NCI-H774 (cell line): ENCODE results near the gene UCKL1.
"Not testable (repeated sequence)": the region's sequence is repeated elsewhere in the genome, so short reads cannot be mapped to it uniquely, and the experiment has no call there.

Experiments
- DNase-seq: peaks from one replicate; lab custom pipeline; 2025; lab: John Stamatoyannopoulos, UW

Gene UCKL1

DNA sequence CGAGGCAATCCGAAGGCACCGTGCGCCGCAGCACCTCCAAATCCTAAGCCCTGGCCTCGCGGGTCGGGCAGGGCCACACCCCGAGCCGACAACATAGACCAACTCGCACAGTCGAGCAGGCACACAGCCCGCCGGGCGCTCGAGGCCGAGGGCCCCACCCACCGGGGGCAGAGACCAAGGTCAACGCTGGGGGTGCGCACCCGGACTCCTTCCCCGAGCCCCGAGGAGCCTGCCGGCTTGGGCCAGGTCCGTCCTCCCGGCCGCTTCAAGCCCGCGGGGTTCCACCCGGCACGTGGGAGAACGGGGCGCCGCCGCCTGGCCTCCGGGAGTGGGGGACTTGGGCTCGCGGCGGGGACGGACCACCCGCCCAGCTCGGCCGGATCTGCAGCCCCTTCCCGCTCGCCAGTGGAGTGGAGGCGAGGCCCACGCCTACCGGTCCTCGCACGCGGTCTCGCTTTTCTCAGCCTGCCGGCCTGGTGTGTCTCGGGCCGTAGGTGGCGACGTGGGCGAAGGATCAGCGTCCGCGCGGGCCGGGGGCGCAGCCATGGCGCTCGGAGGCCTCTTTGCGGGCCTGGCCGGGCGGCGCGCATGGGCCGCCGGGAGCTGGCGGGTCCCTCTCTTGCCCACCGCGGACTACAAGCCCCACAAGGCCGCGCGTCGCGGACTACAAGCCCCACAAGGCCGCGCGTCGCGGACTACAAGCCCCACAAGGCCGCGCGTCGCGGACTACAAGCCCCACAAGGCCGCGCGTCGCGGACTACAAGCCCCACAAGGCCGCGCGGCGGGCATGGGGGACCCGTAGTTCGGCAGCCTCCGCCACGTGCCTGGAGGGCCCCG, at the start of gene UCKL1:
TSS of gene UCKL1 (minus strand) at position 590 of the 837 bp plus-strand sequence. CDS start at position 546, 44 bp downstream.
- peak; percentile 89 for DNase-seq

GRCh38 chr20:64005394-64005793, 49.2 kb upstream of the UCKL1 start:
- no peak for DNase-seq

- no peak for DNase-seq
These were observed 47.9 kb upstream of the UCKL1 start for GRCh38 chr20:64003960-64004725.

GRCh38 chr20:64001607-64002011, 45.4 kb upstream of the UCKL1 start:
- no peak for DNase-seq

GRCh38 chr20:64000906-64001305, 44.7 kb upstream of the UCKL1 start:
- DNase-seq = no peak

DNA sequence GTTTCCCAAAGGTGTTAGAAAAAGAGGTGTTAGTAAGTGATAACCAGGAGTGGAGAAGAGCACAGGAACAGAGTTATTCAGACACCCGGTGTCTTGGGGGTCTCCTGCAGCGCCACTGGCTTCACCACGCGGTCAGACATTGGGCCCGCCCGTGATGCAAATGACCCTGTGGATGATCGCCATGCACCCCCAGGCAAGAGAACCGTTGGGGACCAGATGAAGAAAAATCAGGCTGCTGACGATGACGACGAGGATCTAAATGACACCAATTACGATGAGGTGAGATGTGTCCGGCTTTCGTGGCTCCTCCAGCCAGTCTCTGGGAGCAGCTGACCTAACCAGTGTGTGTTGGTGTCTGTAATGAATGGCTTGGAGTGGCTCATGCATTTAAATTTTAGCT, 26.7 kb upstream of the UCKL1 start:
- DNase-seq = no peak

GRCh38 chr20:63980806-63981728, 24.9 kb upstream of the UCKL1 start, which contains the start of gene PRPF6:
Gene PRPF6 (plus strand): TSS chr20:63981132. CDS start chr20:63981246, 114 bp downstream.
- peak; percentile 94 for DNase-seq

DNA sequence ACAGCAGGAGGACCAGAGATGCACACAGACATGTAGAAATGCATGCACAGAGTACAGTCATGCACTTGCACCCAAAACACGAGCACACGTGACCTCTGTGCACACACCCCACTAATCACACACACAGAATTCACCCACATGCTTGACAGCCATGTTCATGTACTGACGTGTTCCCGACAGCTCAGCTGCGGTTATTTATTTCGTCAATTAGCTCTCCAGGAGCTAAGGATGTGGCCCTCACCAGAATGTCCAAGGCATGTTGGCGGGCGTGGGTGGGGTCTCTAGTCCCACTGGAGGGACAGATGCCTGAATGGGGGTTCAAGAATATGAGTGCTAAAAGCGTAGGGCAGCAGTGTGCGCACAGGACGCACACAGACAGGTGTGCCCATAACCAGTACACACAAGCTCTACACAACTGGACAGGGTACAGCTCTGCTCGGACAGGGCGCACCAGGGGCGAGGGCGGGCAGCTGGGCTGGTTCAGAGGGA, 24.1 kb upstream of the UCKL1 start:
- no peak for DNase-seq

GRCh38 chr20:63979557-63980316, 23.5 kb upstream of the UCKL1 start, which contains the start of gene SAMD10:
Gene SAMD10 (minus strand): TSS chr20:63979642. CDS start chr20:63979467, 175 bp downstream.
- peak; percentile 41 for DNase-seq

- no peak for DNase-seq
These were observed 23.0 kb upstream of the UCKL1 start for GRCh38 chr20:63979229-63979556.

DNA sequence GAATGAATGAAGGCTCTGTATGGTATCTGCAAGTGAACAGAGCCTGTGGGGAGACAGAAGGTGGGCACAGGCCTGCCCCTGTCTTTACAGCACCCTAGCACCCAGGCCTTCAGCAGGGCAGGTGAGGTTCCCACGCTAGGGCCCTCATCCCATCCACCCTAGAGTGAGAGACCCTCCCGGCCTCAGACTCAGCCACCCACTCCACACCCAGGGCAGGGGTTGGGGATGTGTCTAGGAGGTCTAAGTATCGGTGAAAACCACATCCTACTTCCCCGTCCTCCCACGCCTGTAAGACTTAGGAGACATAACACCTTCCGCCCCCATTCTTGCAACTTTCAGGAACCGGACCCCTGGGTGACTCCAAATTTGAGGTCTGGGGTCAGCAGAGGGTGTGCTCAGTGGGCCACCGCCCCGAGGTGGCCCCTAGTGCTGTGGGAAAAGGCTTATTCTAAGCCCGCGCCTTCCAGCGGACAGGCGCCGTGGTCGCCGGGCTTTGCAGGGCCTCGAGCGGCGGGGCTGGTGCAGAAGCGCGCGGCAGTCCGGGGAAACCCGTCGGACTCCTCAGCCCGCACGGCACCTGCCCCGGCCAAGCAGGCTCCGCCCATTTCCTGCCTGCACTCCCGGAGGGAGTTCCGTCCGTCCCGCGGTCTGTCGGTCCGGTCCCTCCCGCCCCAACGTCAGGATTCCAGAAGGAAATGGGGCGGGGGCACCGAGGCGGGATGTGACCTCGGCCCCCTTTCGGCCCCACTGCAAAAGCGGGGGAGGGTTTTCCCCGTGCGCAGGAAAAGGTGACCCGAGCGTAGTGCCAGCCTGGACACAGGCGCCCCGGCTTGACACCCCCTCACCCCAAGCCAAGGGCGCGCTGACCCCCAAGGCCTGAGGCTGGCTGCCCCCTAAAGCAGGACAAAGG, 22.4 kb upstream of the UCKL1 start:
- DNase-seq = peak; percentile 71

DNA sequence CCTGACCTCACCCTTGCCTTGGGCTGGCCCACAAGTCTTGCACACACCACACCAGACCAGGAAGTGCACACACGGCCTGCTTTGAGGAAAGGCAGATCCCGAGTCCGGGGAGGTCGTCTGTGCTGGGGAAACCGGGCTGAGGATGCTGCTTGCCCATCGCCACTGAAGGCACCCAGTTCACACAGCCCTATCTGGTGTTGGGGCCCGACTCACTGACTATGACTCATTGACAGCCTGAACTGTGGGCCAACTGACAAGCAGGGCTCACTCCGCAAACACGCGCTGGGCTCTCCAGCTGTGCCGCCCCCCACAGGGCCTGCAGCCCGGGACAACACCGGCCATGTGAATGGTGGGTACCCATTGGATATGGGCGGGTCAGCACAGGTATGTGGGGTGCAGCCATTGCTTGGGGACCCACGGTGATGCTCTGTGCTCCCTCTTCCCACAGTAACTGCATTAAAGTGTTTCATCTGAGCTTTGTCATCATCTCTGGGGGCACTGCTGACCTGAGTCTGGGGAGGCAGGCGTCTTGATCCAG, 21.6 kb upstream of the UCKL1 start:
- no peak for DNase-seq

GRCh38 chr20:63976980-63977738, 20.9 kb upstream of the UCKL1 start:
- no peak for DNase-seq

- DNase-seq = not testable (repeated sequence)
These were observed 20.3 kb upstream of the UCKL1 start for GRCh38 chr20:63976511-63976910.

DNA sequence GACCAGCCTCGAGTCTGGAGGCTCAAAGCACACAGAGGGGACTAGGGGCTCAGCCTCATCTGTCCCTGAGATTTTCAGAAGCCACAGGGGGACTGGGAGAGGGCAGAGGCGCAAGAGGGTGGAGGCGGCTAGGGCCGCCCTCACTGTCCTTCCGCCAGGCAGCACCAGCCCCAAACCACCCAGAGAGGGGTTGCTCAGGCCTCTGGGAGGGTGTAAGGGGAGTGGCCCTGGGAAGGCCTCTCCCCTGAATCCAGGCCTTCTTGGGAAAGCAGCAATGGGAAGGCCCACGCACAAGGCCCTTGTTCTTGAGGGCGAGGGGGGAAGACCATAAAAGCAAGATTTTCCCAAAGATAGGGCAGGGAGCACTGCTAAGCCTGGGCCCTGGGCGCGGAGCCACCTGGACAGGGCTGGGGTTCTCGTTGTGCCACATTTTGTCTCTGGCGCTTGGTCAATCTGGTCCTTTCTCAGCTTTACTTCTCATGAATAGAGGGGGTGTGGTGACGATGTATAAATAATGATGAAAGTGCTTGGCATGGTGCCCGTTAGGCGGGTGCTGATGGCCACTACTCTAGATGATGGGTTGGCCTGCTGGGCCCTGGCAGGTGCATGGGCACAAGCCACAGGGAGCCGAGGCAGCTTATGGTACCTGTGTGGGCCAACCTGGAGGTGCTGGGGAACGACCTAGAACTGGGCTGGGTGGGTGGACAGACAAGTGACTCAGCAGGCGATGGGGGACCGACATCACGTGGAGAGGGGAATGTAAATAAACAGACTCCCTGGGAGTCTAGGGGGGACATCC, 18.4 kb upstream of the UCKL1 start:
- peak; percentile 90 for DNase-seq

DNA sequence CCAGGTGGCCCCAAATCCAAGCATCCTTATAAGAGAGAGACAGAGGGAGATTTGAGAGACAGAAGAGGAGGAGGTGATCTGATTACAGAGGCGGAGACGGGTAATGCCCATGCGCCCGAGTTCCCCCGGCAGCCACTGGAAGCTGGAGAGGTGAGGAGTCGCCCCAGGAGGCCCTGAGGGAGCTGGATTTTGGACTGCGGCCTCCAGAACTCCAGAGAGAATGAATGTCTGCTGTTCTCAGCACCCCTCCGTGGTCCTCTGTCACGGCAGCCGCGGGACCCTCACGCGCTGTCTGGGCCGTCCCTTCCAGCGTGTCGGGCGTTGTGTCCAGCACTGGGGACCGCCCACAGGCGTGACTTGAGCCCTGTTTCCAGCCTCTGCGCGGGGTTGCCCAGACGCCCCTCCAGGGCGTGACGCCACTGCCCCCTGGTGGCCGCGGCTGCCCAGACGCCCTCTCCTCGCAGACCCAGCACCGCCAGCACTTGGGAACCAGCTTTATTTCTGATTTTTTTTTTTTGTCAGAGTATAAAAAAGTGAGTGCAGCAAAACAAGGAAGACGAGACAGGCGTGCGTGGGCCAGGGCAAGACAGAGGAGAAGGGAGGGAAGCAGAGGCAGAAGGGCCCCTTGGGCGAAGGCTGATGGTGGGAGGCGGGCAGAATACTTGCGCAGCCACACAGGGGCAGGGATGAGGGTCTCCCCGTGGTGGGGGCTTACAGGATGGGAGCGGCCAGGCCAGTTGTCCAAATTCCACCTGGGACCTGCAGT, 17.6 kb upstream of the UCKL1 start:
- DNase-seq = peak; percentile 80

- no peak for DNase-seq
These were observed 16.9 kb upstream of the UCKL1 start for GRCh38 chr20:63973160-63973479.
